Activated CD4-positive, CD25-positive, alpha-beta regulatory T cell treated with anti-CD3 and anti-CD28 coated beads, Interleukin-2, amount 50 U/mL, for 24 hours (primary cell): Measurements from ENCODE around the gene NHEJ1.

Experiments used
- ATAC-seq, 2 donors: fragments of 150-1000 bp; cut with Tn5 transposase; one replicate each; pipeline ENCODE4 v1.10.0; 2021; ENCODE audit warnings: mild to moderate bottlenecking in 1 of 2, moderate library complexity in 1 of 2

Gene NHEJ1

DNA sequence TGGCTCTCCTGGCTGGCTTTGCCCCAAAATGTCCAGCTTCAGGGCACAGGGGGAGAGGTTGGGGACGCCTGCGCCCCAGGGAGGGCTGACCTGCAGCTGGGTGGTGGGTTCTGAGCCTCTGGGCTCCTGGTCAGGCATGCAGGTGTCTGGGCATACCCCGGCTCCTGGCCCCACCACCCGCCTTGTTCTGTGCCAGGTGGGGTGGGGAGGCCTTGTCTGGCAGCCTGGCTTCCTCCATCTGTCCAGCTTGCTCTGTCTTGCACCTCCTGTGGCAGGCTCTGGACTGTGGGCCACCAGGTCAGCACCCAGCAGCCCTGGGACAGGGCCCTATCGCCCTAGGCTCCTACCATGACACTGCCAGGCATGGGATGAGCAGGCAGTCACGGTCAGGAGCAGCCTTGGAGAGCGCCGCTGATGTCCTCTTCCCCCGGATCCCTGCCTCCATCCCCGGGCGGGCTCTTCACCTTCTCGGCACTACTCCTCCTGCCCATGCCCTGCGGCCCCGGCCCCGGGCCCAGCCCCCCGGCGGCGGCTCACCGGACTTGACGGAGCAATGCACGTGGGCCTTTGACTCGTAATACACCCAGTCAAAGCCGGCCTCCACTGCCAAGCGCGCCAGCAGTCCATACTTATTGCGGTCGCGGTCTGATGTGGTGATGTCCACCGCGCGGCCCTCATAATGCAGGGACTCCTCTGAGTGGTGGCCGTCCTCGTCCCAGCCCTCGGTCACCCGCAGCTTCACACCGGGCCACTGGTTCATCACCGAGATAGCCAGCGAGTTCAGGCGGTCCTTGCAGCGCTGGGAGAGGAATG, 103.5 kb downstream of the NHEJ1 start:
- ATAC-seq = no peak

DNA sequence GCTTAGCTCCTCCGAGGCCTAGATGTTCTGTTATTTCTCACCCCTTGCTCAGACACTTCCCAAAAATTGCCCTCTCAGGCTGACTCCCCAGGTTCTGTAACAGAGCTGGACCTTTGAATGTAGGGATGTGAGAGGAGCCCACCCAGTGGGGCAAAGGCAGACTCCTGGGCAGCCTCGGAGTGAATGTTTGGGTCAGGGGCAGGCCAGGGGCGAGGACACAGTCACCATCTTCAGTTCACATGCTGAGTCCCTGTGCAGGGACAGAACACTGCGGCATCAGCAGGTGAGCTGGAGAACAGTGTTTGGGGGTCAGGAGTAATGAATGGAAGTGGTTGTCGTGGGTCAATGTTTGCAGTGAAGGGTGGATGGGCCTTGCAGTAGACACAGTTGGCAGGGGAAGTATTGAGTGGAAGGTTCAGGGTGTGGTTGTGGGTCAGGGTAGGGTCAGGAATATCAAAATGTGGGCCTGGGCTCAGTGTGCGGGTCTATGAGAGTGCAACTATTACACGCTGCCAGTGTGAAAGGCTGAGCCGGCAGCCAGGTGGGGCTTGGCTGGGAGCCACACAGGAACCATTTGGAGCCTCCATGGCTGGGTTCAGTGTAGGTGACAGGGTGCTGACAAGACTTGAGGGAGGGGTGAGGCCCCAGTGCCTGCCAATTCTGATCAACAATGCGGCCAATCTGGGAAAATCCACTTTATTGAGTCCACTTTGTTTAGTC, 104.3 kb downstream of the NHEJ1 start:
- ATAC-seq = no peak

DNA sequence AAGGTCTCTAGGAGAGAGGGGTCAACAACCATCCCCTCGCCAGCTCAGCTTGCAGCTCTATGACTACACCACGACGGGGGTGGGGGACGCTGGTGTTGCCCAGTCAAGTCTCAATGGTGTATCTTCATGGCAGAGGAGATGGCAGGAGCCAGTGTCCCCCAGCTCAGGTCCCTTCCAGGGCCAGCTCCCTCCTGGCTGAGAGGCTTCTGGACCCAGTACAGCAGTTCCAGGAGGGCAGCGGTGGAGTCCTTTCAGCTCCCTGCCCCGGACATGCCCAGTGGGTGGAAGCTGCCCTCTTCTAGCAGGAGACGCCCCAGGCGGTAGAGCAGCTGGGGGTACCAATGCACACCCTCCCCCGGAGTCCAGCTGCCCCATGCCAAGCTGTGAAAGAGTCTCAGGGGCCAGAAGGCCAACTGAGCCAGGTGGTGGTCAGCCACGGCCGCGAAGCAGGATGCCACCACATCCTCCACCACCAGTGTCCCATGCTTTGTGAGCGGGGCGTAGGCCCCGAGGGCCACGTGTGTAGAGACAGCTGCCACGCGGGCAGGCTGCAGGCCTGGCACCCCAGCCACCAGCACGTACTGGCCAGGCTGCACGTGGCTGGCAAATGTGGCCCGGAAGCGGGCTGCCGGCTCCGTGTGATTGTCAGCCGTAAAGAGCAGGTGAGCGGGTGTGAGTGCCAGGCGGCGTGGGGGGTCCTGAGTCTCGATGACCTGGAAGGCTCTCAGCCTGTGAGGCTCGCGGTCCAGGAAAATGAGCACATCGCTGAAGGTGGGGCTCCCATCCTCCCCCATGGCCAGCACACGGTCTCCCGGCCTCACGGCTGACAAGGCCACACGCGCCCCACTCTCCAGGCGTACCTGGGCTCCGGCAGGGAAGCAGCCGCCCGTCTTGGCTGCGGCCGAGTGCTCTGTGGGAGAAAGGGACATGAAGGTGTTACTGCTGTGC, 105.4 kb downstream of the NHEJ1 start:
- ATAC-seq = no peak

DNA sequence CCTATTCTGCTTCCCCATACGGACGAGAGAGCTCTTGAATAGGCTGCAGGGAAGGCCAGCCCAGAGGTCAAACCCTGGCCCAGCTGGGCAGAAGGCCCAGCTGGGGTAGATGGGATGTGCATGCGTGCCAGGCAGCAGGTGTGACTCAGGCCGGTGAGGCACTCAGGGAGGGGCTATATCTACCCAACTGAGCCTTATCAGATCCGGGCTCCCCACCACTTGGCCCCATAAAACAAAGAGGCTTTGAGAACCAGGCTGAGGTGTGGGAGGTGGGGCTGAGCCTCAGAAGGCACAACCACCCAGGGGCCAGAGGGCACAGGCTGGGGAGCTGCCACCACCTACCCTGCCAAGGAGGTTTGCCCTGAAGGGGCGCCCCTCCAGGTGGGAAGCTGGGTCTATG, 111.3 kb downstream of the NHEJ1 start:
- ATAC-seq = no peak

DNA sequence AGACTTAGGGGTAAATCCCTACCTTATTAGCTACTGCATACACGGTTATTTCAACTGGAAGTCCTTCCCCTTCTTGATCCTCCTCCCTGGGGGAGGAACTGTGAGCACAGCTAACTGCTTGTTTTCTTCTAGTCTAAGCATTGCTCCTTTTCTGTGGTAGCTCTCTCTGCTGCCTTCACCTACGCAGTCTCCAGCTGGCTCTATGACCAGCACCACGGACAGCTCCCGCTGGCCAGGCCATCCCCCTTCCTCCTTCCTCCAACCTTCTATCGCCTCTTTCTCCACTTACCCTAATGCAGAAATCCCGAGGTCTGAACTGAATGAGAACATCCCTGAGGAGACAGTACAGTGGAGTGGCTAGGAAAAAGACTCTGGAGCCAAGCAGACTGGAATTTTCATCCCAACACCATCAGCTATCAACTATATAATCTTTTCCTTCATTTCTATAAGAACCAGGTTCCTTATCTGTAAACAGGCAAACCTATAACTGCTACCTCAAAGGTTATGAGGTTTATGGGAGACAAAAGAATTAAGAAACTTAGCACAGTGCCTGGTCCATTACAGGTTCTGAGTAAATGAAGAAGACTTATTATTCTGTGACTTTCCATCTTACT, 114.6 kb downstream of the NHEJ1 start:
- ATAC-seq = no peak

DNA sequence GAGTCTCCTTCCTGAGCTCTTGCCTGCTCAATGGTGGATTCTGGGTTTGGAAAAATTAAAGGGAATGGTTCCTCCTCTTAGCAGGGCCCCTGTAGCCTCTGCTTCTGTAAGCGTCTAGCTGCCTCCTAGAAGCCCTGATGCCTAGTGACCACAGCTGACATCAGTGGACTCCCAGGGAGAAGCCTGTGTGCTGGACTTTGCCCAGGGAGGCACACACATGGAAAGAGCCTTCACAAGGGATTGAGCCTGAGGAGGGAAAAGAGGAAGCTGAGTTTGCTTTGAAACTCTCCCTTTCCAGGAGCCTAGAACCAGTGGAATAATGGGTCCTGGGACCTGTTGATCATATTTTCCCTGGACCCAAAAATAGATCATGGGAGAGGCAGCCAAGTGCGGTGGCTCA, 117.9 kb downstream of the NHEJ1 start:
- ATAC-seq = no peak

DNA sequence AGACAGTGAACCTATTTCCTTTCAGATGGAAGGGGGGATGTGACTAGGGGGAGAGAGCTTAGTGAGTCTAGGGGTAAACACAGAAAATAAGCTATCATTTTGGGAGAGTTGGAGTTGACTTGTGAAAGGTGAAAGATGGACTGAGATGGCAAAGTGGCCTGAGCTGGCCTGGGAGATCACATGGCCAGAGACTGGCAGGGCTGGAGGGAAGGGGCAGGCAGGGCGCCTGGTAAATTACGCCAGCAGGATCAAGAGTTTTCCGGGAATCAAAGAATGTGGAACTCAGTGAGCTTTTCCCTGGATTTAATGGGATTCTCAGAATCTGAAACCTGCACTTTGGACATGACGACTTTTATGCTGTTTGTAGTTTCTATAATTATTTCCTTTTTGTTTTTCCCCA, 118.5 kb downstream of the NHEJ1 start:
- no peak for ATAC-seq

DNA sequence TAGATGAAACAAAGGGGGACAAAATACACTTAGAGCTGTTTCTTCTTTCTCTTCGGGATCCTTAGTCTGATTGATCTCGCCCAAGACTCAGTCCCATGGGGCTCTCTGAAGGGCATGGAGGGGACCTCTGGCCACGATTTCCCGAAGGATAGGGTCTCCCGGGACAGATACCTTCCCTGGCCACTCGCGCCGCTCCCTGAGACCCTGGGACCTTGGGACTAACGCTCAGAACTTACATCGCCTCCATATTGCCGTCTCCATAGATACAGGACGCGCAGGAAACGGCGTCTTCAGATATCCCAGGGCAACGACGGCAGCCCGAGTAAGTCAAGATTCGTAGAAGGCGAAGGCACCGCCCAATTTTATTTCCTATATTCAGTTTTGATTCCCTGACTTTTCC, 119.4 kb downstream of the NHEJ1 start, which contains the start of gene CFAP65:
CFAP65 (minus strand) TSS at position 265 of the 400 bp plus-strand sequence. CDS start 2,468 bp downstream, outside the sequence.
- ATAC-seq = peak in 1 of 2 donors; percentile 43

DNA sequence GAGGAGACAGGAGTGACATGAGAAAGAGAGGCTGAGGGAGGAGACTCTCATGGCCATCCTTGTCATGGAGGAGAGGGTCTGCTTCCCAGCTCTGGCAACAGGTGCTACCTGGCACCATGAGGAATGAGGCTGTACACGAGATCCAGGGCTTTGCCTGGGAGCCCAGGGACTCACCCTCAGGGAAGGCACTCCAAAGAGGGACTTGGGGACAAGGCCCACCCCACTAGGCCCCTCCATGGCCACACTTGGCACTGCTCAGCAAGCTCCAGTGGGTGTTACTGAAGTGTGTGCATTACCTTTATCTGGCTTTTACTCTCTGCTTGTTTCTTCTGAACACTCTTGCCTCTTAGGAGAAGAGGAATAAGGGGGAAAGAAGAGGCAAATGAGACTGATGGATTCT, 122.0 kb downstream of the NHEJ1 start:
- ATAC-seq = no peak

DNA sequence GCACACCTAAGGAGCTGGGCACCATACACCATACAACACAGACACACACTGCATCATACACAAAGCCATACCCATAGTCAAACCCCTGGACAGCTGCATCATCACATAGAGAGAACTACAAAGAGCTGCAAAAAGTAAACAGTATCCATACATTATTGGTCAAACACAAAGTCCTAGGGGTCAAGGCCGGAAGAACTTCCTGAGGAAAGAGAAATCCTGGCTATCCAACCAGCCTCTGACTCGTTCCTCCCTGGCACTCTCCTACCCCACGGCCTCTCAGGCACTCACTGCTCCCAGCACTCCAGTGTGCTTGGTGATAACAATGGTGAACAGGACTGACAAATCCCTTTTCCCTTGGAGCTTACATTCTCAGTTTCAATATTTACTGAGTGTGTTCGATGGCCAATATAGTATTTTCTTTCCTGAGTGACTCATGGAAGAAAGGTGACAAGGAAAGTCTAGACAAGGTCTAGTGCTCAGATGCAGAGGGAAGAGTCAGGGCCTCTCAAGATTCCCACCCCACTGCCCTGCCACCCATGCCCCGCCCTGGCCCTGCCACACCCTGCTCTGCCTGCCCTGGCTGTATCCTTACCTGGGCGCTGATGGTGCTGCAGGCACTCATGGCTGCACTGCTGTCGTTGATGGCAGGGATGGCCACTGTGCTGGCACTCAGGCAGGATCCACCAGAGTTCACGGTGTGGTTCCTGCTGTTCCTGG, 122.7 kb downstream of the NHEJ1 start:
- no peak for ATAC-seq

DNA sequence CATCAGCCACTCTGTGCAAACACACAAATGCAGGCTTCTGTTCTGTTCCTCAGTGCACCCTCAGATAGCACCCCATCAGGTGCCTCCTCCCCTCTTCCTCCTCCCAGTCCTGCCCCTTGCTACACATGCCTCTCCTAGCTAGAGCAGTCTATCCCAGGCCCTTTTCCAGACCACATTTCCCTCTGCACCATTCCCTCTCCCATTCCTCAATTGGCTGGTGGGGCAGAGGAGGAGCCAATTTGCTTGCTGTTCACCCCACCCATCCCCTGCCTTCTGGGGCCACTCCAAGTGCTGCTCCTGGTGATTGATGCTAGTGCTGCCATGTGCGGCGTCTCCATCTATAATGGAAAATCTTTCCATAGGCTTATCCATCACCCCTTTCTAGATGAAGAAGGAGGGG, 124.7 kb downstream of the NHEJ1 start:
- ATAC-seq = no peak

DNA sequence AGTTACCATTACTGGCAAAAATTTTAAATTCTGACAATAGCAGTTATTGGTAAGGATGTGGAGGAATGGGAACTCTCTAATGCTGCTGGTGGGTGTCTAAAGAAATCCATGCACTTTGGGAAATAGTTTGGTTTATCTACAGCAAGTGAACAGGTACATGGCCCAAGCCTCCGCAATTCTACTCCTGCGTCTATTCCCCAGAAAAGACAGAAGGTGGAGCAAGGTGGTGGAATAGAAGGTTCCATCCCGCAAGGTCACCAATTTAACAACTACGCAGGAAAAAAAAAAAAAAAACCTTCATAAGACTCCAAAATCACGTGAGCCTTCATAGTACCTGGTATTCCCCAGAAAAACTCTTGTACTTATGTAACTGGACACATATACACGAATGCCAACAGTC, 125.8 kb downstream of the NHEJ1 start:
- ATAC-seq = no peak

DNA sequence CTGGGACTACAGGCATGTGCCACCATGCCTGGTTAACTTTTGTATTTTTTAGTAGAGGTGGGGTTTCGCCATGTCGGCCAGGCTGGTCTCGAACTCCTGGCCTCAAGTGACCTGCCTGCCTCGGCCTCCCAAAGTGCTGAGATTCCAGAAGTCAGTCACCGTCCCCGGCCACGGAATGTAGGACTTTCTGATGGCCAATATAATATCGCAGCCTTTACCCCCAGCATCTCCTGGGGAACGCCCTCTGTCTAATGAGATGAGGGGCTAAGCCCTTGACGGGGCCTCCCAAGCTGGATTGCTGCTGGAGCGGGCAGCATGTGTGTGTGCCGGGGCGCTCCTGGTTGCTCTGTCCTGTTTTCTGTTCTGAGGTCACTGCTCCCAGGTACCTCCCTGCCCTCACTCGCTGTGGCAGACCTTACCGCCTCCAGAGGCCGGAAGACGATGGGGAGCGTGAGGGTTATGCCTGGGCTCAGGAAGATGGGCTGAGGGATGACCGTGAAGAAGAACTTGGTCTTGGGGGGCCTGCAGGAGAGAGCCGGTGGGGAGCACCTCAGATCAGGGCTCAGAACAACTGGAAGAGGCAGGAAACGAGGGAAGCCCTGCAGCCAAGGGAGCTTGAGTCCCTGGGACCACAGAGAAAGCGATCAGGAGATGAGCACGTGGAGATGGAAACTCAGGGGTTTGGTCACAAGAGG, 128.4 kb downstream of the NHEJ1 start:
- ATAC-seq = no peak

DNA sequence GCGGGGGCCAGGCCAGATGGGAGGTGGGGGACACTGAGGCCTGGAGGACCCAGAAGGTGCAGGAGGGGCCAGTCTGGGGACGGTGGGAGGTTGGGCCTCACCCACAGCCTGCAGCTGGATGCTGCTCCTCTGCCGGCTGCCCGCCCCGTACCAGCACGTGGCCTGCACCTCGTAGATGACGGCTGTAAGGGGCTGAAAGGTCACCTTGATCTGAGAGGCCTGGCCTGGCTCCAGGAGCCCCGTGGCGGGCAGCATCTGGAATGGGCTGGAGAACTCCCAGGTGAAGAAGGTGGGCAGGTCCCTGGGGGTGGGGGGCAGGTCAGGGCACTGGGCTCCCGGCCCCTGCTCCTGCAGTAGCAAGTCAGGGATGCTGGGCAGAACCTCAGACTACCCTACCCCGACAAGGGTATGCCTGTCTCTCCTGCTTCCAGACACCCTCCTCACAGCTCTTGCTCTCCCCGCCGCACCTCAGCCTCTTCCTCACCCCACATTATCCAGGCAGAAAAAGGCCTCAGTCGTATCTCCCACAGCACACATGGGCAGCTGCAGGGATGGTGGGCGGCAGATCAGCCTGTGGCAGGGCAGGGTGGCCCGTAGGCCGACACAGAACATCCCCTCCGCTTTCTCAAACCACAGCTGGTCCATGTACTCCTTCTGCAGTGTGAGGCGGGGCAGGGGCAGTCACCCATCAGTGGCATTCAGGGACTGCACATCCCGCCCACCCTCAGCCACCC, 129.4 kb downstream of the NHEJ1 start:
- ATAC-seq = no peak

DNA sequence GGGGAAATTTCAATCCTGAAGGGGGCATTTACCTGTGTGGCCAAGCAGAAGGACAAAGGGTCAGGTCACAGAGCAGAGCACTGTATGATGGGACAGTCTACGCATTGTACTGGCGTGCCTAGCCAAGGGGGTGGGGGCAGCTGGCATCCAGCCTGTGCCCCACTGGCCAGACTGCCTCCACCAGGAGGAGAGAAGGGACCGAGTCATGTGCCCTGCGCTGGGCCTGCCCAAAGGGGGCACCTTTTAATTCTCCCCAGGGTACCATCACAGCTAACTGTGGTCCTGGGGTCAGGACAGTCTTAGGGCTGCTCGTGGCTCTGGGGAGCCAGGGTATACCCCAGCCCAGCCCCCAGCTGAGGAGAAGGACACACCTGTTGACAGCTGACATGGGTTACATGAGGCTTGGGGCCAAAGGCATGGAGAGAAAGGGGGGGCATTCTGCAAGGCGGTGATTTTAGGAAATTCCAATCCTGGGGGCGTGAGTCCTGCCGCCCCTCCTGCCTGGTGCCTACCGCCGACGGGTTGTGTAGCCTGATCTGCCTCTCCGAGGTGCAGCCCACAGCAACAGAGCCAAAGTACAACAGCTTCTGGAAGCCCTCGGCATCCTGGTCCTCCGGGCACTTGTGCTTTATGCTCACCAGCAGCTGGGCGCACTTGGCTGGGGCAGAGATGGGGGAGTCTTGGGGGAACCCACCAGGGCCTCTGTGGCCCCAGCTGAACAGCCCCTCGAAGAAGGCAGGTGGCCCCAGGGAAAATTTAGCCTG, 130.3 kb downstream of the NHEJ1 start:
- ATAC-seq = no peak

DNA sequence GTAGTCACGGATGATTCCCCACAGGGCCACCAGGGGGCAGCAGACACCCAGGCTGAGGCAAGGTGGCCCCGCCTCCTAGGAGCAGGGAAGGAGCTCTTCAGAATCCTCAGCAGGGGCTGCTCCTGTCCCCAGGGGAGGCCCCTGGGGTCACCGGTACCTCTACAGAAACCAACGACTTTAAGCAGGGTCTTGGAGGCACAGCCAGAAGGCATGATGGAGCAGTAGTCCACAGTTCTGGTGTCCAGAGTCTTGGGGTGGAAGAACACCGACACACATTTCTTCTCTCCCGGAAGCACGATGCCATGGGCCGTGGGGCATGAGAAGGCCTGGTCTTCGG, 130.8 kb downstream of the NHEJ1 start:
- peak; percentile 72 to 77 for ATAC-seq

DNA sequence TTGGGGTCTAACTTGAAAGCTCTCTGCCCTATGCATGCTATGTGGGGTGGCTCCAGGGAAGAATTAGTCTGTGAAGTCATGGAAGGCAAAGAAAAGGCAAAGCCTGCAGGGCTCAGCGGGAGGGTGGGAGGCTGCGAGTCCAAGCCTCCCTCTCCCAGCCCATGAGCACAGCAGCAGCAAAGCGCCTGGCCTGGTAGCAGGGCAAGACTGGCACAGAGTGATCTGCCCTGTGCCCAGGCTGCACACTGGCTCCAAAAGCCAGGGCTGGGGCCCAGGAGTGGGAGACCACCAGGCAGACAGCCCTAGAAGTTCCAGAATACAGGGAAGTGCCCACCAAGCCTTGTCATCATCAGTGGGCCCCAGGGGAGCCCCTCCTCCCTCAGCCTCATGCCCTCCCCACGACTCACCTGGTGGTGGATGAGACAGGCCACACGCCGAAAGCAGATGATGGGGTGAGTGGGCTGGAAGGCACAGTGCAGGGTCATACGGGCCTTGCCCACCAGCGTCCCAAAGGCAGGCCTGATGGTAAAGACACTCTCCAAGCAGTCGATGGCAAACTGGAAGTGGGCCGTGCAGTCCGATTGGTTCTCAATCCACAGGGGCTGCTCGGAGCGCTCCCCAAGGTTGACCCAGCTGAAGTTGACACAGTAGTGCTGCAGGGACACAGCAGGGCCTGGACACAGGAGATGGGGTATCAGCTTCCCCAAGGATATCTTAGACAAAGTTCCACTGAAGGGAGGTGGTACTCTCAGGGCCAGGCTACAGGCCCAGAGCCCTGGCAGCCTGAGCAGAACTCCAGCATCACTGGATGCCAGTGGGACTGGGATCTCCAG, 131.4 kb downstream of the NHEJ1 start:
- no peak for ATAC-seq

DNA sequence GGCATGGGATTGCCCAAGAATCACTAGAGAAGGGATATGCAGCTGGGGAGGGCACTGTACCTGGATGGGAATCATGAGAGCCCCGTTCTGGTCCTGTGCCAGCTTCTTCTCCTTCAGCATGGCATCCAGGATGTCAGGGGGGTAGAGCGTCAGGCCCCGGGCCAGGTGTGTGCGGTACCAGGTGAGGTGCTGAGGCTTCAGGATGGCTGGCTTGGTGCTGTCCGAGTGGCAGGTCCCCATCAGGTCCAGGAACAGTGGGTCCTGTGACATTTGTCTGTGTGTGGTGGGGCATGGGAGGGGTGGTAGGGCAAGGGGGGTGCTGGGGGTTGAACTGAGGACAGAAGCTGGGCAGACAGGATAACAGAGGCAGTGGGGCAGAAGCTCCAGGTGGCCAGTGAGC, 132.5 kb downstream of the NHEJ1 start:
- ATAC-seq = no peak

DNA sequence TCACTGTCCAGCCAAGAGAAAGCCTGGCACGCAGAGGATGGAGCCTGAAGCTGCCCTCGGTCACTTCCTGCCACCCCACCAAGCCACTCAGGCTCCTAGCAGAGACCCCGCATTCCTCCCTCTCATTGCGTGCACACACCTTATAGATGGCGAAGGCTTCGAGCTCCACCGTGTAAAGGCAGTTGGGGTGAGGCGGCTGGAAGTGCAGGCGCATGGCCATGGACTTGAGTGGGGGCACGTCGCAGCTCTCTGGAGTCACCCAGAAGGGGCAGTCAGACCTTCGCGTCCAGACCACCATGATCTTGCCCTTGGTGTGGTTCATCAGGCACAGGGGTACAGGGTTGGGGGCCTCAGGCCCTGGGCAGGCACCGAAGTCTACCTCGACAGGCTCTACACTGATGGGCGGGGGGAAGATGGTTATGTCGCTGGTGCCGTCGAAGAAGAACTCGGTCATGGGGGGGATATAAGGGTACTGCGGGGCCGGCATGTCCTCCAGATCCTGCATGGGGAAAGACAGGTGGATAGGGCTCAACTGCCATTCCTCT, 133.0 kb downstream of the NHEJ1 start:
- no peak for ATAC-seq
